NCI-H2171 (cell line): Measurements from ENCODE around the gene SMOC2.

ENCODE experiments used
- DNase-seq: peaks from one replicate; lab custom pipeline; 2025; lab: John Stamatoyannopoulos, UW

SMOC2 gene

GRCh38 chr6:168485818-168486217 lies 44.8 kb downstream of the SMOC2 start:
- DNase-seq = no peak

GRCh38 chr6:168490757-168491156 lies 49.8 kb downstream of the SMOC2 start:
- DNase-seq = no peak

- no peak for DNase-seq
These were observed 53.0 kb downstream of the SMOC2 start for GRCh38 chr6:168493976-168494375.

DNA sequence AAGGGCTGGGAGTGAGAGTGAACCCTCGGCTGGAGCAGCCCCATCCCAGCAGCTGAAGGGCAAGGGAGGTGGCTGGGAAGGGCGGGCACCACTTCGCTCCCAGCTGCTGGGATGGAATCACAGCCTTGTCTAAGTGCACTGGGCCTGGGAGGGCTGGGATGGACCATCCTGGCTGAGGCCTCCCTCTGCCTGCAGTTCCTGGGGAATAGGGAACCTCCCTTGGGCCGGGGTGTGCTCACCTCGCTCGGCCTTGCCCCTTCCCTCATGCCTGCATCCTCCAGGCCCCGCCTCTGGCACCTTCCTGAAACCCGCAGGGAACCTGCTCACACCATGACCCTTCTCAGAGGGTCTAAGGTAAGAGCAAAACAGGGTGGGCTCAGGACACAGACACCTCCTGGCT lies 53.7 kb downstream of the SMOC2 start:
- DNase-seq = no peak

DNA sequence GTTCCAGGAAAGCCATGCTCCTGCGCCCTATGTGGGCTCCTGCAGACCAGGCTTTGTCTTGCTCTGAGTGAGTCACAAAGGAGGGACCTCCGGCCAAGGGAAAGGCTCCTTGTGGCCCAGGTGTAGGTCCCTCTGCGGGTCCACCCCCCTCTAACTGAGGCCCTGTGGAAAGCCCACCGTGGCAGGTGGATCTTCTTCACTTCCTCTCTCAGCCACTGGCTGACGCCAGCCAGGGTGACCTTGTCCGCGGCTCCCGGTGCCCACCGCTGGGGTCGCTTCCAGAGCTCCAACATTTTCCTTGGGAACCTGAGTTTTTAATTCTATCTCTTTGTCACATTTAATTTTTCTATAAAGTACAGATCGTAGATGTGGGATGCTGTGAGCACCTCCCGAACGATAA lies 54.1 kb downstream of the SMOC2 start:
- DNase-seq = no peak

- DNase-seq = no peak
These were observed 54.7 kb downstream of the SMOC2 start for GRCh38 chr6:168495636-168496035.

- no peak for DNase-seq
These were observed 55.4 kb downstream of the SMOC2 start for GRCh38 chr6:168496139-168496996.

DNA sequence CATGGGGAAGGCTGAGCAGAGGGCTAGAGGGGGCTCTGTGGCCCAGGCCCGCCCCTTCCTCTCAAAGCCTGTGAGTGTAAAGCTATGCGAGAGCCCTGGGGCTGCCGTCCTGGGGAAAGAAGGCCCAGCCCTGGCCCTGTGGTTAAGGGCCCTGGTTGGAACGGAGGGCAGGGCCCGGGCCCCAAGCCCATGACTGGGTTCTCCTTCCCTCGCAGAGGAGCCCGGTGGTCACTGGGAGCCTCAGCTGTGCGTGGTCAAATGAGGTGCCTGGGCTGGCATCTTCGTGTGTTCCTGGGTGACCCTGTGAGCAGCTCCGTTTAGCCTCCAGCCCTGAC lies 56.0 kb downstream of the SMOC2 start:
- DNase-seq = no peak

GRCh38 chr6:168497381-168497780 lies 56.4 kb downstream of the SMOC2 start:
- no peak for DNase-seq

DNA sequence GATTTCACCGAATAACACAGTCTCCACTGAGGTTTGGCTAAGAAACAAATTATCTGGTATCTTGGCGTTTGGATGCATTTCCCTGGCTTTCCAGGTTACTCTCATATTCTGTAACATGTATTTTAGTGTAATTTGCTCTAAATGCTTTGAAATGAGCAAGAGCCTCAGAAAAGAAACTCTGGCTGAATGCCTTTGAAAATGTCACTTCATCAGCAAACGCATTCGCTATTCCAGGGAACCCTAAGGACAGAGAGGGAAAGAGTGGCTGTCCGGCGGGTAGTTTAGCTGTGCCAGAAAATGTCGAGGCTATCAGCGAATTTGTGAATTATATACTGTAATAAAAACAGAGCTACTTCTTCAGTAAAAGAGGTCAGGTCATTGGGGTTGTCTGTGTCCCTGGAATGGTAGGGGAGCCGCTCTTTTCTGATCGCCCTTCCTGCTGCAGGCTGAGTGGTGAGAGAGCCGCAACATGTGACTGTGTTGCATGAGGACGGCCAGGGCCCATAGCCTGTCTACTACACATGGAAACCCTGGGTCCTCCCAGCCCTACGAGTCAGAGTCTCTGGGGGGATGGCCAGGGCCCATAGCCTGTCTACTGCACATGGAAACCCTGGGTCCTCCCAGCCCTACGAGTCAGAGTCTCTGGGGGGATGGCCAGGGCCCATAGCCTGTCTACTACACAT lies 57.3 kb downstream of the SMOC2 start:
- DNase-seq = no peak

- no peak for DNase-seq
These were observed 58.2 kb downstream of the SMOC2 start for GRCh38 chr6:168499045-168499650.

DNA sequence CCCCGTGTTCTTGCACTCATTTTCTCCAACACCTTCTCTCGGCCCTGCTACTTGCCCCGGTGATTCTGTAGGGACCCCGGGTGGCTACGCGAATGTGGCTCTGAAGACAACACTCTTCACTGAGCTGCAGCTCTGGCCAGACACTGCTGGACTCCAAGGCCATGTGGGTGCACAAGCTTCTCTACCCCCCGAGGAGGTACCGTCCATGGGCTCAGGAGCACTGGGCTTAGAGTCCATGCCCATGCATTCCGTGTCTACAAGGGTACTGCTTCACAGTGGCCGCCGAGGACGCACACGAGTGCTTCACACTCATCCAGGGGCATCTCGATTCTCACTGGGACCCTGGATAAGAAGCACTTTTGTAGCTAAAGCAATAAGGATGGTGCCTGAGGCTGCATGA lies 59.5 kb downstream of the SMOC2 start:
- no peak for DNase-seq

- no peak for DNase-seq
These were observed 60.6 kb downstream of the SMOC2 start for GRCh38 chr6:168501561-168501960.

GRCh38 chr6:168504366-168504765 lies 63.4 kb downstream of the SMOC2 start:
- no peak for DNase-seq

DNA sequence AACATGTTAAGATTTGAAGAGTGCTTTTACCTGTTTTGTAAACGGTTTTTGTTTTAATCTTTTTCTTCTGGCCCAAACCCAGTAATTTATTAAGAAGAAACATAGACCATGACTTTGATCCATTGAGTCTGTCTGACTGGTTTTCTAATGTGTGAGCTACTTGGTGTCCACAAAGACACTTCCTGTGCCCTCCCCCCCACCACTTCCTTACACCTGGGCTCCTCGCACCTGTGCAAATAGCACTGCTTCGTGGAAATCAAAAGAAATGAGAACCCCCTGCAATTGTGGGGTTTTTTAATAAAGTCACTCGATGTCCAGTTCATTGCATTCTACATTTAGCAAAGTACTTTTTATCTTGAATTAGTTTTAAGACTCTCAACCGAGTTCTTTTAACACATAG lies 65.5 kb downstream of the SMOC2 start:
- DNase-seq = no peak

- no peak for DNase-seq
These were observed 66.3 kb downstream of the SMOC2 start for GRCh38 chr6:168507297-168507696.

- DNase-seq = no peak
These were observed 66.7 kb downstream of the SMOC2 start for GRCh38 chr6:168507730-168508129.

DNA sequence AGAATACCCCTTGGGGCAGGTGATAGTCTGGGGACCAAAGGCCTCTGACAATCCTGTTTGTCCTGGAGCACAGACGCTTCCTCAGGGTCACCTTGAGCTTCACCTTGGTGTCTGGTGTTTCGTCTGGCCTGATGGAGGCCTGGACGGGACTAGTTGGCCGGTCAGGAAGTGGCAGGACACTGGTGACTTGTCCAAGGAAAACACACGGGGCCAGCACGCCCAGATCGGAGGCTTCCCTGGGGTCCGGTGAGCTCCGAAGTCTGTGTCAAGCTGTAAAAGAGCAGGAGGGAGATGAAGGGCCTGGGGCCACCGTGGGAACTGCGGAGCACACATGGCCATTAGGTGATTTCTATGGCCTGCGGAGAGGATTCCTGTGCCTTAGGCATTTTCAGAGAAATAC lies 67.9 kb downstream of the SMOC2 start:
- DNase-seq = no peak

- no peak for DNase-seq
These were observed 72.8 kb downstream of the SMOC2 start for GRCh38 chr6:168513766-168514165.

GRCh38 chr6:168514216-168514615 lies 73.2 kb downstream of the SMOC2 start:
- no peak for DNase-seq

DNA sequence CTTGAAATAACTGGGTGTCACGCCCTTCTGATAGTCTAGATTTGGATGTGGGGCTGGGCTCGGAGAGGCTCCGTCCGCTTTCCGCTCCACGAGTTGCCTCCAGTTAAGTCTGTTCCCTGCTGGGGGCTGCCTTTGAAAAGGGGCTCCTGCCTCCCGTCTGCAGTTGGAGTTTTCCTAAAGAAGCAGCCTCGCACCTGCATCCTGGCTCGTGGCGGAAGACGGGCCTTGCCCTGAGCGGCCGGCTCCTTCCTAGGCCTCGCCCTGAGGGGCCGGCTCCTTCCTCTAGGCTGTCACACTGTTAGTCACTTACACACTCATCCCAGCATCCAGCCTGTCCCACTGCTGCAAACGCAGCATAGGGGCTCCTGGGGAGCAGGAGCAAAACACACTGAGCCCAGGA lies 74.4 kb downstream of the SMOC2 start:
- no peak for DNase-seq

GRCh38 chr6:168516944-168517741 lies 76.2 kb downstream of the SMOC2 start:
- no peak for DNase-seq
